ENCODE data around the gene BCORL1.

DNA sequence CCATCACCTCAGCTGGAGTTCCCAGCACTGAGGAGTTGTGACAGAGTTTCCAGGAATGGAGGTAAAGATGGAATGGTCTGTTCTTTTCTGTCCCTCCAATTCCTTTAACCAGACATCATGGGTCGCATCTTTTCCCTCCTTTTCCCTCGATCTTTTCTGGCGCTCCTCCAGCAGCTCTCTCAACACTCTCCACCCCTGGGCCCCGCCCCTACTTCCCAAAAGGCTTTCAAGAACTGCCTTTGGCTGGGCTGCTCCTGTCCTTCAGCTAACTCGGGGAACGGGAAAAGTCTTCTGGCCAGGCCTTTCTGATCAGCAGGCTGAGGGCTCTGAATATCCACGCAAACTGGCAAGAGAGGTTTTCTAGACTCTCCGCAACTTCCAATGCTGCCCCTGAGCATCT lies 42.4 kb upstream of the BCORL1 start:
- TF ChIP-seq CTCF (IDR thresholded peaks at IDR 0.05) (no peak), ZFX (IDR thresholded peaks at IDR 0.05; ENCODE audit: borderline replicate concordance) (no peak)

Measured in 22Rv1 (cell line).